ENCODE results near the gene B4GAT1.

B4GAT1 gene

DNA sequence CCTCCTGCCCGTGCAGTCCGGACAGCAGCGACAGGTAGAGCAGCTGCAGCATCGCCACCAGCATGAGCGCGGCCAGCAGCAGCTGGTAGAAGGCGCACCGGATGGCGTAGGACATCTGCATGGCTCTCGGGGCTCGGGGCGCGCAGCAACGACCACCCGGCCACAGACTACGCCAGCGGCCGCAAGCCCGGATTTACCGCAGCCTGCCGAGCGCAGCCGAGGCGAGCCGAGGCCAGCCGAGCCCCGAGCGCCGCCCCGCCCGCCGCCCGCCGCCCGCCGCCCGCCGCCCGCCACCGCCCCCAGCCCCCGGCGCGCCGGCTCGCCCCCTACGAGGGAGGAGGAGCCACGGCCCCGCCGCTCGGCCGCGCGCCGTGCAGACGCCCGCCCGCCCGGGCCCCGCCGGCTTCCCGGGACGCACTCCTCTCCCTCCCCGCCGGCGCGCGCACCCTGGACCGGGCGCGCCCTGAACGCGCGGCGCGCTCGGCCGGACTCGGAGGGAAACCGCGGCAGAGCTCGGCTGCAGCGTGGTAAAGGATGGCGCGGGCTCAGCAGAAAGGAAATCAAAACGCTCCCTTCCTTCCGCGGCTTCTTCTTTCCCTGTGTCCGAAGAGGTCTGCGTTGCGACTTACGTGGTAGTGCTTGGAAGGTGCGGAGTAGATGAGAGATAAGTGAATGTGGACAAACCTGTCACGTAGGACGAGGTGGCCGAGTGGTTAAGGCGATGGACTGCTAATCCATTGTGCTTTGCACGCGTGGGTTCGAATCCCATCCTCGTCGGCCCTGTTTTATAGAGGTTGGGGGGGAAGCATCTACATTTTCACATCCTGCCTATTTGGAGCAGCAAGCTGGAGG, at the start of gene B4GAT1:
Gene B4GAT1, minus strand, starts transcription at position 205 of the 852 bp plus-strand sequence. Its CDS starts 84 bp downstream, at position 121.
- Histone ChIP-seq H3K9ac (ENCODE audit: low read length) (peak within 1 kb of the TSS; percentile 64; the same call in 1 of the 2 replicates), H3K27me3 (replicated peaks; ENCODE audit: insufficient read depth, low read length) (peaks cover 7% of the 10 kb centered on the region), H3K4me2 (ENCODE audit: low read depth, low read length) (peak within 1 kb of the TSS; percentile 96), H3K36me3 (replicated peaks; ENCODE audit: insufficient read depth, low read length) (no peaks in the 10 kb centered on the region), H3K4me3 (ENCODE audit: low read length) (peak within 1 kb of the TSS; percentile 81), H3F3A (ENCODE audit: insufficient read depth, low read length) (peaks cover 9% of the 10 kb centered on the region; the same call in 1 of the 2 replicates), H2AFZ (ENCODE audit: low read length) (peak within 1 kb of the TSS; percentile 96), H3K79me2 (ENCODE audit: low read length) (peaks cover 20% of the 10 kb centered on the region), H3K4me1 (ENCODE audit: low read length) (peaks cover 12% of the 10 kb centered on the region), H3K9me3 (replicated peaks; ENCODE audit: insufficient read depth, low read length) (no peaks in the 10 kb centered on the region), H3K27ac (ENCODE audit: low read length) (peak within 1 kb of the TSS; percentile 44; the same call in 1 of the 2 replicates), H4K20me1 (ENCODE audit: insufficient read depth, low read length) (no peaks in the 10 kb centered on the region), H3K9me2 (replicated peaks; ENCODE audit: insufficient read depth, low read length) (no peaks in the 10 kb centered on the region)
- peak; percentile 79 for DNase-seq
- TF ChIP-seq EZH2 (optimal IDR thresholded peaks at IDR 0.05; ENCODE audit: low read depth, low read length), result no peak
- no peak for TF ChIP-seq EZH2phosphoT487 (IDR thresholded peaks at IDR 0.05; ENCODE audit: low read length)
- TF ChIP-seq, protein P1, sequence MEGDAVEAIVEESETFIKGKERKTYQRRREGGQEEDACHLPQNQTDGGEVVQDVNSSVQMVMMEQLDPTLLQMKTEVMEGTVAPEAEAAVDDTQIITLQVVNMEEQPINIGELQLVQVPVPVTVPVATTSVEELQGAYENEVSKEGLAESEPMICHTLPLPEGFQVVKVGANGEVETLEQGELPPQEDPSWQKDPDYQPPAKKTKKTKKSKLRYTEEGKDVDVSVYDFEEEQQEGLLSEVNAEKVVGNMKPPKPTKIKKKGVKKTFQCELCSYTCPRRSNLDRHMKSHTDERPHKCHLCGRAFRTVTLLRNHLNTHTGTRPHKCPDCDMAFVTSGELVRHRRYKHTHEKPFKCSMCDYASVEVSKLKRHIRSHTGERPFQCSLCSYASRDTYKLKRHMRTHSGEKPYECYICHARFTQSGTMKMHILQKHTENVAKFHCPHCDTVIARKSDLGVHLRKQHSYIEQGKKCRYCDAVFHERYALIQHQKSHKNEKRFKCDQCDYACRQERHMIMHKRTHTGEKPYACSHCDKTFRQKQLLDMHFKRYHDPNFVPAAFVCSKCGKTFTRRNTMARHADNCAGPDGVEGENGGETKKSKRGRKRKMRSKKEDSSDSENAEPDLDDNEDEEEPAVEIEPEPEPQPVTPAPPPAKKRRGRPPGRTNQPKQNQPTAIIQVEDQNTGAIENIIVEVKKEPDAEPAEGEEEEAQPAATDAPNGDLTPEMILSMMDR (IDR thresholded peaks at IDR 0.05; ENCODE audit: low read length), result no peak

DNA sequence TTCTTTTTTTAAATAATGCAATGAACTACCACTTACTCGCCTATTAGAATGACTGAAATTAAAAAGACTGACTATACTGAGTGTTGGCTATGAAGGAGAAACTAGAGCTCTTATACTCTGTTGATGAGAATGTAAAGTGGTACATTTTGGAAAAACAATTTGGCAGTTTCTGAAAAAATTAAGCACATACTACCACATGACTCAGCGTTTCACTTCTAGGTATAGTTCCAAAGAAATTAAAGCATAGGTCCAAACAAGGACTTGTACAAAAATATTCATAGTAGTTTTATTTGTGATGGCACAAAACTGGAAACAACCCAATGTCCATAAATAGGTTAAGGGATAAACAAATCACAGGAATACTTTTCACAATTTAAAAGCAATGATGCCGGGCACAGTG, 46.5 kb upstream of the B4GAT1 start:
- DNase-seq, result no peak
- peaks cover 87% of the 10 kb centered on the region for H3K27me3 ChIP-seq (replicated peaks; ENCODE audit: insufficient read depth, low read length)
- H4K20me1 ChIP-seq (ENCODE audit: insufficient read depth, low read length), result no peaks in the 10 kb centered on the region
- no peak overlapping the region for H3K9ac ChIP-seq (ENCODE audit: low read length)
- no peak overlapping the region for H3K27ac ChIP-seq (ENCODE audit: low read length)
- H3K4me3 ChIP-seq (ENCODE audit: low read length), result no peak overlapping the region
- TF ChIP-seq, protein P1 (IDR thresholded peaks at IDR 0.05; ENCODE audit: low read length), result no peak
- no peak for TF ChIP-seq EZH2 (optimal IDR thresholded peaks at IDR 0.05; ENCODE audit: low read depth, low read length)
- TF ChIP-seq EZH2phosphoT487 (IDR thresholded peaks at IDR 0.05; ENCODE audit: low read length), result no peak
- H3K9me3 ChIP-seq (replicated peaks; ENCODE audit: insufficient read depth, low read length), result no peaks in the 10 kb centered on the region
- H2AFZ ChIP-seq (ENCODE audit: low read length), result no peak overlapping the region
- no peak overlapping the region for H3K4me2 ChIP-seq (ENCODE audit: low read depth, low read length)
- H3K36me3 ChIP-seq (replicated peaks; ENCODE audit: insufficient read depth, low read length), result no peaks in the 10 kb centered on the region
- H3K79me2 ChIP-seq (ENCODE audit: low read length), result no peaks in the 10 kb centered on the region
- no peaks in the 10 kb centered on the region for H3K4me1 ChIP-seq (ENCODE audit: low read length)
- H3K9me2 ChIP-seq (replicated peaks; ENCODE audit: insufficient read depth, low read length), result no peaks in the 10 kb centered on the region
- no peaks in the 10 kb centered on the region for H3F3A ChIP-seq (ENCODE audit: insufficient read depth, low read length)

DNA sequence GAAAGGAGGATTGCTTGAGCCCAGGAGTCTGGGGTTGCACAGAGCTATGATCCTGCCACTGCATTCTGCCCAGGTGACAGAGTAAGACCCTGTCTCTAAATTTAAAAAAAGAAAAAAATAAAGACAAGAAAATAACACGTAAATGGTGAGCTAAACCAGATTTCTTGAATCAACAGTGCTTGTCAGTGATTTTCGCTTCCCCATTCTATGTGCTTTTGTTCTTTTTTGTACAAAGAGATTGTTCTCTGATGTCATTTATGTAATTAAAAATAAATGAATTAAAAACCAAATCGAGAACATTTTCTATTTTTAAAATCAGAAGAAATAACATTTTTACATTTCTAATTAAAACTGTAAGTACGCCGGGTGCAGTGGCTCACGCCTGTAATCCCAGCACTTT, 43.9 kb upstream of the B4GAT1 start:
- Histone ChIP-seq H4K20me1 (ENCODE audit: insufficient read depth, low read length) (no peaks in the 10 kb centered on the region), H3K4me1 (ENCODE audit: low read length) (no peaks in the 10 kb centered on the region), H2AFZ (ENCODE audit: low read length) (no peak overlapping the region), H3K9ac (ENCODE audit: low read length) (no peak overlapping the region), H3K9me3 (replicated peaks; ENCODE audit: insufficient read depth, low read length) (no peaks in the 10 kb centered on the region), H3K36me3 (replicated peaks; ENCODE audit: insufficient read depth, low read length) (no peaks in the 10 kb centered on the region), H3F3A (ENCODE audit: insufficient read depth, low read length) (no peaks in the 10 kb centered on the region), H3K27me3 (replicated peaks; ENCODE audit: insufficient read depth, low read length) (peaks cover 80% of the 10 kb centered on the region), H3K79me2 (ENCODE audit: low read length) (no peaks in the 10 kb centered on the region), H3K4me2 (ENCODE audit: low read depth, low read length) (no peak overlapping the region), H3K9me2 (replicated peaks; ENCODE audit: insufficient read depth, low read length) (no peaks in the 10 kb centered on the region), H3K4me3 (ENCODE audit: low read length) (no peak overlapping the region), H3K27ac (ENCODE audit: low read length) (no peak overlapping the region)
- no peak for DNase-seq
- no peak for TF ChIP-seq EZH2phosphoT487 (IDR thresholded peaks at IDR 0.05; ENCODE audit: low read length)
- TF ChIP-seq, protein P1 (IDR thresholded peaks at IDR 0.05; ENCODE audit: low read length), result no peak
- TF ChIP-seq EZH2 (optimal IDR thresholded peaks at IDR 0.05; ENCODE audit: low read depth, low read length), result no peak

Data from MM.1S (cell line).